HG03571 (cell line): ENCODE measurements around the gene MRGPRE.
"Not testable (repeated sequence)": the region's sequence is repeated elsewhere in the genome, so short reads cannot be mapped to it uniquely, and the experiment has no call there.

ENCODE experiments used
- ATAC-seq: cut with Tn5 transposase; IDR thresholded peaks from one replicate; pipeline ENCODE4 v1.9.1; 2021; ENCODE audit not compliant: unreplicated experiment

The MRGPRE gene

DNA sequence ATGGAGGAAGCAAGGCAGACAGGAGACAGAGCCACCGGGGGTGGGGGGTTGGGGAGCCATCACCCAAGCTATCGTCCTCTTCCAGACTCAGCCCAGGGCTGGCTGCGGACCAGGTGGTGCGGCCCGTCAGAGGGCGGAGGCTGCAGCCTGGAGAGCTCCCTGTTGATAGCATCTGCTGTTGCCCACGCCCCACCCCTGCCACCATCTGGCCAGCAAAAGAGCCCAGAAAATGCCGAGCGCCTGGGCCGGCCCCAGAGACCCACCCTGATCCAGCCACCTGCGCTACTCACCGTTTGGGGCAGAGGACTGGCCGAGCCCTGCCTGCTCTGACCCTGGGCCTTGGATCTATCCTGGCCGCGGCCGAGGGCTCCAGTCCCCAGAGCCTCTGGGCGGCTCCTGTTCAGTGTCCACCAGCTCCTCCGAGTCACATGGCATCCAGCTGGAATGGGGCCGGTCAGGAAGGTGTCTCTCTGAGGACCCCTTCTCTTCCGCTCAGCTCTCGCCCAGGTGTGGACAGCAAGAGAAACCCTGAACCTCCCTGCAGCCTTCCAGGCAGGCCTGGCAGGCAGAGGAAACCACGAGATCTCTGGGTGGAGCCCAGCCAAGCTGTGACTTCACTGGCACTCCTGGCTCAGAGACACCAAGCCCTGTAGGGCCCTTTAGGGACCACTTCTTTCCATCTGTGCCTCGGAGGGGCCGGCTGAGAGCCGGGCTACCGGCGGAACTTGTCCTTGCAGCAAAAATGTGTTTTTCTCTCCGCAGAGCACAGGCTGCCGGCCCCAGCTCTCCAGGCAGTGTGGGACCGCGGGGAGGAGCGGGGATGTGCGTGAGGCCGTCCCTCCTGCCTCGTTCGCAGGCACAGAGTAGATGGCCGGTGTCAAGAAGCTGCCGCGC lies at the start of gene MRGPRE:
MRGPRE (minus strand) TSS at position 567 of the 894 bp plus-strand sequence. CDS start 3,618 bp downstream, outside the sequence.
- no peak for ATAC-seq

- ATAC-seq = not testable (repeated sequence)
Measured at GRCh38 chr11:3281146-3281545, 48.9 kb upstream of the MRGPRE start.

DNA sequence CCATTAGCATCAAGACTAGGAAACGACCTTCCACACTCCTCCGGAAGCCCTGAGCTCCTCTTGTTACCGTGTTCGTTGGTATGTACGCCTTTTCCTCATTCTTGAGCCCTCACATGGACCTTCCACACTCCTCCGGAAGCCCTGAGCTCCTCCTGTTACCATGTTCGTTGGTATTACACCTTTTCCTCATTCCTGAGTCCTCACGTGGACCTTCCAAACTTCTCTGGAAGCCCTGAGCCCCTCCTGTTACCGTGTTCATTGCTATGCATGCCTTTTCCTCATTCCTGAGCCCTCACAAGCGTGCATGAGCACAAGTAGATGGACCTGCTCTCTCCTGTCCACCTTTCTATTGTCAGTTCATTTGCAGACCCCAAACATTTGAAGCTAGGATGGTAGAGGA lies 48.4 kb upstream of the MRGPRE start:
- not testable (repeated sequence) for ATAC-seq

DNA sequence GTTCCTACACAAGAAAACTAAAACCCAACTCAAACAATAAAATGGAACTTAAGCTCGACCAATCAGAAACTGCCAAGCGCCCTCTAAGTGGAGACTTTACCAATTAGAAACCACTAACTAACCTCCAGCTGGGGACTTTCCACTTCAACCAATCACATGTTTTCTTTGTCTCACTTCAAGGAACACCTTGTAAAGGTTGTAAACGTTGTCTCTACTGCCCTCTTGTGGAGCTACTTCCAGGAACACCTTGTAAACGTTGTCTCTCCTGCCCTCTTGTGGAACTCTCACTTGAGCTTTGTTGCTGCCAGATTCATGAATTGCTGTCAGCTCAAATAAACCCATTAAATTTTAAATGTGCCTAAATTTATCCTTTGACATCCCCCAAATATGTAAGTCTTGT lies 46.7 kb upstream of the MRGPRE start:
- ATAC-seq = not testable (repeated sequence)

DNA sequence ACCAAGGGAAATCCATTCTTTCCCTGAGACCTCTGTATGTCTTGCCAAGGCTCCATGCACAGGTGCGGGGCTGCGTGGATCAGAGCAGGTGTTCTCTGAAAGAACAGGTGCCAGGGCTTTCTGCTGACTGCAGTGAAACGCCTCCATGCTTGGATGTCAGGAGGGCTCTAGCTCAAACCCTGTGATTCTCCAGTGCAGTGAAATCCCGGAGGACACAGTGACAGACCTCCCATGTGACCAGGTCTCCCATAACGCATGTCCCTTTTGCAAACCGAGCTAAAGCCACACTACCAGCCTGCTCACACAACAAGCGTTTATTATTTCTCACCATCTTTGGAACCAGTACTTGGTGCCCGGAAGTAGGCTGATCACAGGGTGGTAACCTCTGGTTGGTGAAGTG lies 41.4 kb upstream of the MRGPRE start:
- ATAC-seq = not testable (repeated sequence)

DNA sequence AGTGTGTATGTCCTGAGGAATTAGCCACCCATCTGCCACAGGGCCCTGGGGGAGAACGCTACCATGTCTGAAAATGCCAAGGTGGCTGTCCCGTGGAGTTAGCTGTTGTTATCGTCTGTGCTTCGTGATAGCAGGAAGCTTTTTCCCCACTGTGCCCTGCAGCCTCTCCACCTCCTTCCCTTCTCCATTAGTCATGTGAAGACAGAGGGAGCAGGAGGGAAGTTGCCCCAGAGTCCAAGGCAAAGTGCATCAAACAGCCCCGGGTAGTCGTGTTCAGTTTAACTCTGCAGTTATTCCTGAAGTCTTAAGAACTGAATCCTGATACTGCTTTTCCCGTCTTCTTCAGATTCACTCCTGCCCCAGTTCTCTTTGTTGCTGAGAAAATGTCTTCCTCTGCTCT lies 30.3 kb upstream of the MRGPRE start:
- not testable (repeated sequence) for ATAC-seq

GRCh38 chr11:3261831-3262230 lies 29.6 kb upstream of the MRGPRE start:
- not testable (repeated sequence) for ATAC-seq

- not testable (repeated sequence) for ATAC-seq
Measured at GRCh38 chr11:3257509-3257908, 25.3 kb upstream of the MRGPRE start.

DNA sequence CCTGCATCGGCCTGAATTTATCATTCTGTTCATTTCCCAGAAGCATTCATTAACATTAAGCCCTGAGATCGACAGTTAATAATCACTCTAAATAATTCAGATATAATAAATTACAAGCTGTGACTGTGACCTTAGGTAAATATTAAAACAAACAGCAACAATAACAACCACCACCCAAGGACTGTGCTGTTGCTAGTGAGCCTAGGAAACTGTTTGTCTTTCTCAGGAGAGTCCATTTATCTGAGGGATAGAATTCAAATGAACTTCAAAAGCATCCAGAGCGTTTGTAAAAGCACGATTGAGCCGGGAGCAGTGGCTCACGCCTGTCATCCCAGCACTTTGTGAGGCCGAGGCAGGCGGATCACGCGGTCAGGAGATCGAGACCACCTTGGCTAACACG lies 23.0 kb upstream of the MRGPRE start:
- not testable (repeated sequence) for ATAC-seq

DNA sequence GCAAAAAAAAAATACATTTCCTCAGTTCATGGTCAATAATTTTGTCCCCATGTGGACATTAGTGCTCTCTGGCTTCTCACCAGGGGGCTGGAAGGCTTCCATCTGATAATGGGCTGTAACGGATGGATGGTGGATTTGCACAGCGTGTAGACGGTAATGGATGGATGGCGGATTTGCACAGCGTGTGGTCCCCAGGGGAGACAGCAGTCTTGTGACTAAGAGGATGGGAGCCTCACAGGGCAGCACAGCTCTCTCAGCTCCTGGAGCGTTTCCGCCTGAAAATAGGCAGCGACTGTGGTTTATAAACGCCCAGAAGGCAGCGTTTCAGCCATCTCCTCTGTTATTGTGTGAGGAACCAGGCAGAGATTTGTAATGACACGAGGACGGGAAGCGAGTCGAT lies 22.6 kb upstream of the MRGPRE start:
- not testable (repeated sequence) for ATAC-seq

GRCh38 chr11:3245071-3245470 lies 12.9 kb upstream of the MRGPRE start:
- no peak for ATAC-seq

DNA sequence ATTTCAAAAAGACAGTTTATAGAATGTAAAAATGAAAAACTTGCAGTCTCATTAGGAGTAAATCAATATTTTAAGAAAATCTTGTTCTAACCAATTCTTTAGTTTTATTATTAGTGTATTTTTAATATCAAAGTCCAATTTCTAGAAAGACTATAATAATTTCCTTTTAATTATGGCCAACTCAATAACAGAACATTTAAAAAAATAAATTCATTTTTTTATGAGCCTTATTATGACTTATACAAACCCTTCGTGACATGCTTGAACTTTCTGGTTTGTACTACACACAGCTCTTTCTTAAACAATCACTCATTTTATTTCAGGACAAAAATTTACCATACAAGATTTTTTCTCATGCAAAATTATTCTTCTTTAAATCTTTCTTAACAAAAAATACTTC lies 11.7 kb upstream of the MRGPRE start:
- ATAC-seq = no peak

GRCh38 chr11:3237119-3237518 lies 4.9 kb upstream of the MRGPRE start:
- ATAC-seq = no peak

DNA sequence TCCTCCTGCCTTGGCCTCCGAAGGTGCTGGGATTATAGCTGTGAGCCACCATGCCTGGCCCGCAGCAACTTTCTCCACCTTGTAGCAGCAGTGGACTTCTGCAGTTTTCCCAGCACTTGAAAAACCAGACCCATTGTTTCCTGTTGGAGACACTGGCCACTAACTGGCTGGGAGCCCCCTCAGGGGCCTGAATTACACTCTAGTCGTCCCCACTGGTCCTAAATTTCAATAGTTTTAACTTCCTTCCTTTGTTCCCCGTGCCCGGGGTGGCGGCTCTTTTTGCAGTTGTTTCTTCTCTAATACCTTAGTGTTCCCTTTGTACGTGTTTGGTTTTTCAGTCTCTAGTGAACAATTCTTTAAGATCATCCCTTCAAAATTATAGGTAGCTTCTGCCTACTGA lies 2.6 kb upstream of the MRGPRE start:
- ATAC-seq = no peak

DNA sequence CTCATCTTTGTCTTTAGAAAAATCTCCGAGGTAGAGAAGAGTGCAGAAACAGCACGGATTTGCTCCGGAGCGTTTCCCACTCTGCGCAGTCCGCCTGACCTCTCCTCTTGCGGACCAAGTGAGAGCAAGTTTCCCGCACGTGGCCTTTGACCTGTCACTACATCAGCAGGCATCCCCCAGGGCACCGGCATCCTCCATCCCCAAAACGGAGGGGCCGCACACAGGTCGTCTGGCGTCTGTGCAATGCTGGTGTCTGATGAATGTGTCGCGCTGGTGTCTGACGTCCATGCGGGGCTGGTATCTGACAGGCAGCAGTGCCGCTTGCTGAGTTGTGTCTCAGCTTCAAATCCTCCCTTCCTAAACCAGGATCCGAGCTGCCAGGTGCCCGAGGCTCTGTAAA lies 739 bp upstream of the MRGPRE start:
- no peak for ATAC-seq

GRCh38 chr11:3231550-3231850 lies 717 bp downstream of the MRGPRE start:
- no peak for ATAC-seq

DNA sequence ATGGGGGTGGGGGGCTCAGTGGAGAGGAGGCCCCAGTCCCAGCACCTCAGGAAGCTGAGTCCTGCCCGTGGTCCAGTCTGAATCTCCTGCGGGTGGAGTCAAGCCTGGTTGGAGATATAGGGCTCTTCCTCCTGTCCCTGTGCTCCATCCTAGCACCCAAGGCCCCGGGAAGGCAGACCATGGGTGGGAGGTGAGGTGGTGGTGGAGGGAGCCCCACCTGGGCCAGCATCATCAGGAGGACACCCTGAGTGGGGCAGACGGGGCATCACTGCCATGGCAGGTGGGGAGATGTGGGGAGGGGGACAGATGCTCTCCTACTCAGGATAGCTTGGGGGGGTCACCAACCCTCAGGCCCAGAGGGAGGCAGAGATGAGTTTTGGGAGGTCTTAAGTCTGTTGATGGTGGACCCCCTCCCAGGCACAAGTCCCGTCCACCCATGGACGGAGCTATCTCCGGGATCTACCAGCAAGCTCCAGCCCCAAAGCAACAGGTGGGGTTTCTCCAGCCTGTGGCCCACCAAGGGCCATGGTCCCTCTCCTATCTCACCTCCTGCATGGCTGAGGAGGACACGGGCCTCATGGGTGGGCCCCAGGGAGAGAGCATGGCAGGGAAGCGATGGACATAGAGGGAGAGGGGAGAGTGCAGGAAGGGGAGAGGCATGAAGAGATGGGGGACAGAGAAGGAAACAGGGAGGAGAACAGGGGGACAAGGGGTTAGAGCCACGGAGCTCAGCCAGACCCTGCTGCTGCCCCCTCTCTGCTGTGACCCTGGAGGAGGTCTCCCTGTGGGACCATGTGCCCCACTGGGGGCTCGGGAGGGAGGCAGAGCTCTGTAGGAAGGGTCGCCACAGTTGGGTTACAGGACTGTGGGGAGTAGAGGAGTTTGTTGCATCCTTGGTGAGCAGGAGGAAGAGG lies 1.3 kb downstream of the MRGPRE start:
- ATAC-seq = no peak

DNA sequence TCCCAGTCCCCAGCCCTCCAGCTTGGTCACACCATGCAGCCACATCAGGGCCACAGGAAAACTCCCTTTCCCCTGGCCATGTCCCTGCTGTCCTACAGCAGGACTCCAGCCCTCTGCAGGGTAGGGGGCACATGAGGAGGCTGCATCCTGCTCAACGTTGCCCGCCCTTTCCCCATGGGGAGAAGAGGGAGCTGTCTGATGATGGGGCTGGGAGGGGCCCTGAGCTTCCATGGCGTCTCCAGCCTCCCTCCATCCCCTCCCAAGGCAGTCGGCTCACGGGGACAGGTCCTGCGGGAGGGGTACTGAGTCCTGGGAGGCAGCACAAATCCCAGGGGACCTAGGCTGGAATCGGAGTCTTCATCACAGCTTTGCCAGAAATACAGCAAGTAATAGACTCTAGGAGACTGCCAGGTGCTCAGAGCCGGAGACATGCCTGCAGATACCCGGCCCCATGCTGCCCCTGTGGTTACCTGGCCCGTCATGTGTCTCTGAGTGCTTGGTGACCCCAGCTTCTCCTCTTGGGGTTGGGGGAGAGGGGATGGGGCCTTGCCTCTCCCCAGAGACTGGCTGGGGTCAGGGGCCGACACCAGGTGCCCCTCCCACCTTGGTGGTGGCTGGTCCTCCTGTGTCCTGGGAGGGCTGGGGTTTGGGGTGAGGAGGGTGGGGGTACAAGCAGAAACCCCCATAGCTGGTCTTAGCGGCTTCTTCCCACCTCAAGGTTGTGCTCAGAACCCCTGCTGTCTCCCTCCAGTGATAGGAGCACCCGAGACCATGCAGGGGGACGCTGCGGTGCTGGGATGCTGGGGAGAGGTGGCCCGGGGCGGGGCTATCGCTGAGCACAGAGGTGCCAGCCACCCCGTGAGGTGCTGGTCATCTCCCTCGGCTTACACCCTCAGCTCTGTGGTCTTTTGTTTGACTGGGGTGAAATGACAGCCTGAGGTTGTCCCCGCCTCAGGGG lies 2.3 kb downstream of the MRGPRE start:
- no peak for ATAC-seq

DNA sequence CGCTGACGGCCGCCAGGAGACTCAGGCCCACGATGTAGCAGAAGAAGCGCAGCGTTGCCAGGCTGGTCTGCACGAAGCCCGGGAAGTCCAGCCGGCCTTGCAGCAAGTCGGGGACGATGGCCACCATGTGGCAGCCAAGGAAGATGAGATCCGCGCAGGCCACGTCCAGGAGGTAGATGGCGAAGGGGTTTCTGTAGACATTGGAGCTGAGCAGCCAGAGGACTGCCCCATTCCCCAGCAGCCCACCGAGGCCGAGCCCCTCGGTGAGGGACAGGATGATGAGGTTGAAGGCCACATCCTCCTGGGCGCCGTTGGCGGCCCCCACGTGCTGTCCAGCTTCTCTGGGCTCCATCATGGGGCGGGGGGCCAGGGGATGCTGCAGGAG lies 3.8 kb downstream of the MRGPRE start:
- ATAC-seq = no peak

DNA sequence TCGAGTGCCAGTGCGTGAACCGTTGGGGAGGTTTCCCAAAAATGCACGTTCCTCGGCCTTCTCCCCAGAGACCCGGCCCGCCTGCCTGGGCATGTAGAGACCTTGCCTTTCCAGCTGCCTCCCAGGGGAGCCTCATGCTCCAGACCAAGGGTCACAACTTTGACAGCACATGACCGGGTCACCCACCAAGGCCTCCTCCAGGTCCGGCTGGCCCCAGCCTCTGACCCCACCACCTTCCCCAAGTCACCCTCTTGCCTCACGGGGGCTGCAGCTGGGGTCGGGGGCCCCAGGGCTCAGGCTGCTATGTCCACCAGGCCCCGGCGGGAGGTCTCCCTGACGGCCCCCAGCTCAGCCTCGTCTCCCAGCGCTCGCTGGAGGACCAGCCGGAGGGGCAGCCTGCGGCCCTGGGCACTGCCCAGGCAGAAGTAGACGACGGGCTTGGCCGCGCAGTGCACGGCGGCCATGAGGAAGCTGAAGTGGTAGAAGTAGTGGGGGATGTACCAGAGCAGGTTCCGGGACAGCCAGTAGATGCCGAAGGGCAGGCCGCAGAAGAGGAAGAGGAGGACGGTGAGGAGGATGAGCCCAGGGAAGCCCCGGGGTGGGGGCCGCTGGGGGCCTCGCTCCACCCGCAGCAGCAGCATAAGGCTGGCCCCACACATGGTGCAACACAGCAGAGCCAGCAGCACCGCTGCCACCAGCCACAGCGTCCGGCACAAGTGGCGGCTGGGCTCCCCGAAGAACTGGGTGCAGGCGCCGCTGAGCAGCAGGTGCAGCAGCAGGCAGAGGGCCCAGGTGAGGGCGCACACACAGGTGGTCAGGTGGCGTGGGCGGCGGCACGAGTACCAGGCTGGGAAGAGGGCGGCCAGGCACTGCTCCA lies 4.4 kb downstream of the MRGPRE start:
- no peak for ATAC-seq
